HG02763 (cell line): ENCODE data around the gene PNPO.
"Not testable (repeated sequence)": the region's sequence is repeated elsewhere in the genome, so short reads cannot be mapped to it uniquely, and the experiment has no call there.

ENCODE experiments used
- ATAC-seq: cut with Tn5 transposase; IDR thresholded peaks from one replicate; pipeline ENCODE4 v1.9.1; 2021; ENCODE audit warnings: mild to moderate bottlenecking, moderate library complexity; ENCODE audit not compliant: unreplicated experiment

PNPO gene

GRCh38 chr17:47973541-47973940 is 32.2 kb downstream of the PNPO start:
- no peak for ATAC-seq

- ATAC-seq = no peak
These were observed 33.9 kb downstream of the PNPO start for GRCh38 chr17:47975189-47975822.

- no peak for ATAC-seq
These were observed 34.4 kb downstream of the PNPO start for GRCh38 chr17:47975823-47976205.

- ATAC-seq = no peak
These were observed 37.0 kb downstream of the PNPO start for GRCh38 chr17:47978324-47978723.

- ATAC-seq = no peak
These were observed 39.2 kb downstream of the PNPO start for GRCh38 chr17:47980541-47980940.

GRCh38 chr17:47981462-47981861 is 40.1 kb downstream of the PNPO start:
- ATAC-seq = no peak

- no peak for ATAC-seq
These were observed 40.8 kb downstream of the PNPO start for GRCh38 chr17:47982091-47982617.

GRCh38 chr17:47982645-47983390 is 41.4 kb downstream of the PNPO start:
- no peak for ATAC-seq

- no peak for ATAC-seq
These were observed 42.3 kb downstream of the PNPO start for GRCh38 chr17:47983492-47984223.

GRCh38 chr17:47986520-47986919 is 45.1 kb downstream of the PNPO start:
- ATAC-seq = no peak

GRCh38 chr17:47987240-47987835 is 46.0 kb downstream of the PNPO start:
- no peak for ATAC-seq

- ATAC-seq = not testable (repeated sequence)
These were observed 47.1 kb downstream of the PNPO start for GRCh38 chr17:47988445-47988844.

GRCh38 chr17:47989159-47989558 is 47.8 kb downstream of the PNPO start:
- no peak for ATAC-seq

GRCh38 chr17:47989700-47990099 is 48.3 kb downstream of the PNPO start:
- no peak for ATAC-seq

- ATAC-seq = no peak
These were observed 49.8 kb downstream of the PNPO start for GRCh38 chr17:47990962-47991731.

GRCh38 chr17:47992216-47992615 is 50.8 kb downstream of the PNPO start:
- no peak for ATAC-seq

- ATAC-seq = no peak
These were observed 51.7 kb downstream of the PNPO start for GRCh38 chr17:47993031-47993564.

- no peak for ATAC-seq
These were observed 52.6 kb downstream of the PNPO start for GRCh38 chr17:47993964-47994363.

- ATAC-seq = no peak
These were observed 53.4 kb downstream of the PNPO start for GRCh38 chr17:47994724-47995123.

GRCh38 chr17:47995241-47995935 is 54.0 kb downstream of the PNPO start:
- ATAC-seq = no peak
